GM12872 (cell line): ENCODE measurements around the gene POU2F3.

Experiments used
- CTCF ChIP-seq: IDR thresholded peaks from 3 replicates; pipeline ENCODE4 v1.5.1; 2011; ENCODE audit warnings: low read depth, mild to moderate bottlenecking, low read length, moderate library complexity; ENCODE audit not compliant: insufficient read depth

The POU2F3 gene

DNA sequence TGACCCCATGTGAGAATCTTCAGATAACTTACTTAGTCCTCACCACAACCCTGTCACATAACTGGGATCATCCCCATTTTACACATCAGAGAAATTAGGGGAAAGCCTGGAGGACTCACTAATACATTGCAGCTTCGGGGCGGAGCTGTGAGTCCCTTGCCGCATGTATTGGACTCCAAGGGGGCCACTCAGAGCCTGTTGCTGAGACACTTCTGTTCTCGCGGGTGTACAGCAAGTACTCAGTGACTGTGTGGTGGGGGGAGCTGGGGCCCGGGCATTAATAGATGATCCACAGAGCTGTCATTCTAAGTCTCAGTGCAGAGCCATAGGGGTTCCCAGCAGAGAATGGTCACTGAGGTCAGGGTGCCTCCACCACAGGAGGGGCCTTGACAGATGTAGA is 15.6 kb upstream of the POU2F3 start:
- no peak for TF ChIP-seq CTCF

- no peak for TF ChIP-seq CTCF
Observed at GRCh38 chr11:120224972-120225909, 14.7 kb upstream of the POU2F3 start.

- TF ChIP-seq CTCF: no peak
Observed at GRCh38 chr11:120226242-120226641, 13.7 kb upstream of the POU2F3 start.

DNA sequence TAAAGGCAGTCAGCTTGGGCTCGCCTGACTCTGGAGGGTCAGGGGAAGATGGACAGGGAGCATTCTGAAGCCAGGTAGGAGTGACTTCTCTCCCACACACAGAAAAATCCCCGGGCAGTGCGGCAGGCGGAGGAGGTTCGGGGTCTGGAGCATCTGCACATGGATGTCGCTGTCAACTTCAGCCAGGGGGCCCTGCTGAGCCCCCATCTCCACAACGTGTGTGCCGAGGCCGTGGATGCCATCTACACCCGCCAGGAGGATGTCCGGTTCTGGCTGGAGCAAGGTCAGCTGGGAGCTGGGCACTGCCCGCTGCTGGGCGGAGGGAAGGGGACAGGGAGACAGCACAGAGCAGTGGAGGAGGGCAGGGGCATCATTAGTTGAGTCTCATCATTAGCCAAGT is 13.2 kb upstream of the POU2F3 start:
- no peak for TF ChIP-seq CTCF

GRCh38 chr11:120227228-120227852 is 12.6 kb upstream of the POU2F3 start:
- no peak for TF ChIP-seq CTCF

- TF ChIP-seq CTCF: peak; percentile 50; the same call in 2 of the 3 replicates
Observed at GRCh38 chr11:120228794-120229384, 11.1 kb upstream of the POU2F3 start.
